ENCODE results near the gene PLTP.
A peak's percentile ranks its signal among the peaks of the same experiment; 100 is the strongest.
"Not testable (repeated sequence)": the region's sequence is repeated elsewhere in the genome, so short reads cannot be mapped to it uniquely, and the experiment has no call there.

Gene PLTP

GRCh38 chr20:45944151-45944964 is 32.4 kb upstream of the PLTP start:
- DNase-seq, result no peak

DNA sequence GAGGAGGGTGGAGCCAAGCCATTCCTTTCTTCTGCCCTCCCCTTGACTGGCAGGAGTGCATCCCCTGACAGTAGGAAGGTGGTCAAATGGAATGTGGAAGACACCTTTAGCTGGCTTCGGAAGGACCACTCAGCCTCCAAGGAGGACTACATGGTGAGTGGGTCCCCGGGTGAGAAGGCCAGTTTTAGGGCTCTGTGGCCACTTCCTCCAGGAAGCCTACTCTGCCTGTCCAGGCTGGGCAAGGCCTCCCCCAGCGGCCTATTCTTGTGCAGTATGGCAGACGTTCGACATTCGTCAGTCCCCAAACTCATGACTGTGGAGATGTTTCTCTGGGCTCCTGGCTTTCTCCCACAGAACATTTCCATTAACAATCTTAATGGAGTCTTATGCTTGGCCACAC is 31.7 kb upstream of the PLTP start:
- DNase-seq, result no peak

DNA sequence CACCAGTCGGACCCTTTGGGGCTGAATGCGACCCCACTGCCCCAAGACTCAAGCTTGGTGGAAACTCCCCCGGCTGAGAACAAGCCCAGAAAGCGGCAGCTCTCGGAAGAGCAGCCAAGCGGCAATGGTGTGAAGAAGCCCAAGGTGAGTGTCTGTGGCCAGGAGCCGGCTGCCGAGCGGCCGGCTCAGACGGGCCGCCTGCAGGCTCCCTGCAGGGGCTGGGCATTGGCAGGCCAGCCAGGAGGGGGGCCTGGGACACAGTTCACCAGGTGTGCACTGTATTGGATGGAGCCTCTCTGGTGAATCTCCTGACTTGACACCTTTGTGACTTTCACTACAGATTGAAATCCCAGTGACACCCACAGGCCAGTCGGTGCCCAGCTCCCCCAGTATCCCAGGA is 28.5 kb upstream of the PLTP start:
- no peak for DNase-seq

DNA sequence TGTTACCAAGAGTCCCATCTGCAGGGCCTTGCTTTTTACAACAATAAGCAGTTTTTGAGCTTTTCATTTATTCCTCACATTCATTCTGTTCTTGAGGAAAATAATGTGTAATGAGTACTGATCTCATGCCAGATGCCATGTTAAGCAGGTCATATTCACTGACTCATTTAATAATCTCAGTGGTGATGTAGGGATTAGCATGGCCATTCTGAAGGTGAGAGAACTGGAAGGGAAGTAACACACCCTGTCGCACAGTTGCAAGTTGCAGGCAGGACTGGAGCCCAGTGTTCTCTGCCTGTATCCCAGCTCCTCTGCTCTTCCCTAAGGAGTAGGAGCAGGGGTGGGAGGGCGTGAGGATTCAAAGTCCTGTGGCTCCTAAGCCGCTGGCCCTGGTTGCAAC is 28.1 kb upstream of the PLTP start:
- no peak for DNase-seq

GRCh38 chr20:45938727-45939438 is 26.9 kb upstream of the PLTP start:
- DNase-seq, result no peak

GRCh38 chr20:45937765-45938164 is 25.8 kb upstream of the PLTP start:
- DNase-seq, result no peak

GRCh38 chr20:45935416-45936046 is 23.6 kb upstream of the PLTP start:
- peak; percentile 34 for DNase-seq

- DNase-seq, result peak; percentile 99
Measured at GRCh38 chr20:45934586-45935415, 22.8 kb upstream of the PLTP start, which contains the start of gene PCIF1. Gene PCIF1 (plus strand): TSS chr20:45934683. CDS start chr20:45939000, 4,317 bp downstream.

GRCh38 chr20:45934046-45934585 is 22.2 kb upstream of the PLTP start:
- peak; percentile 72 for DNase-seq

GRCh38 chr20:45933266-45934045 is 21.5 kb upstream of the PLTP start:
- peak; percentile 76 for DNase-seq

DNA sequence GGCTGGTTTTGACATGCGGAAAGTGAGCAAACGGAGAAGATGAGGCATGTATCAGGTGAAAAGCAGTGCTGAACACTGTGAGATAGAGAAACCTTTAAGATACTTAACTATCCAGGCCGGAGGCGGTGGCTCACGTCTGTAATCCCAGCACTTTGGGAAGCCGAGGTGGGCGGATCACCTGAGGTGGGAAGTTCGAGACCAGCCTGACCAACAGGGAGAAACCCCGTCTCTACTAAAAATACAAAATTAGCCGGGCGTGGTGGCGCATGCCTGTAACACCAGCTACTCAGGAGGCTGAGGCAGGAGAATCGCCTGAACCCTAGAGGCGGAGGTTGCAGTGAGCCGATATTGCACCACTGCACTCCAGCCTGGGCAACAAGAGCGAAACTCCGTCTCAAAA is 19.7 kb upstream of the PLTP start:
- not testable (repeated sequence) for DNase-seq

DNA sequence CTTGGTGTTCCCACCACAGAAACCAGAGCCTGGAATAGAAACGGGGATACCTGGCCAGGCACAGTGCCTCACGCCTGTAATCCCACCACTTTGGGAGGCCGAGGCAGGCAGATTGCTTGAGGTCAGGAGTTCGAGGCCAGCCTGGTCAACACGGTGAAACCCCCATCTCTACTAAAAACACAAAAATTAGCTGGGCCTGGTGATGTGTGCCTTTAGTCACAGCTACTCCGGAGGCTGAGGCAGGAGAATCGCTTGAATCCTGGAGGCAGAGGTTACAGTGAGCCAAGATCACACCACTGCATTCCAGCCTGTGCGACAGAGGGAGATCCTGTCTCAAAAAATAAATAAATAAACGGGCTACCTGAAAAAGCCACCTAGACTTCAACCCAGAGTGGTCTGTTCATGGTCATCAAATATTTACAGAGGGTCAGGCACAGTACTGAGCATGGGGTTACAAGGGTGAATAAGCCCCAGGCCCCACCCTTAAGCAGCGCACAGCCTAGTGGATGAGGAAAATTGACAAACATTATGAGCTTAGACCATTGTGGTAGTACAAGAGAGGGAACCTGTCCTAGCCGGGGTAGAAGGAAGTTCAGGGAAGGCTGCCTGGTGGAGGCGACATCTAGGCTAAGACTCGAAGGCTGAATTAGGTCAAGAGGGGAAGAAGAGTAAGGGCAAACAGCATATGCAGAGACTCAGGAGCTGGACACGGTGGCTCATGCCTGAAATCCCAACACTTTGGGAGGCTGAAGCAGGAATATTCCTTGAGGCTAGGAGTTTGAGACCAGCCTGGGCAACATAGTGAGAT is 15.3 kb upstream of the PLTP start:
- no peak for DNase-seq

DNA sequence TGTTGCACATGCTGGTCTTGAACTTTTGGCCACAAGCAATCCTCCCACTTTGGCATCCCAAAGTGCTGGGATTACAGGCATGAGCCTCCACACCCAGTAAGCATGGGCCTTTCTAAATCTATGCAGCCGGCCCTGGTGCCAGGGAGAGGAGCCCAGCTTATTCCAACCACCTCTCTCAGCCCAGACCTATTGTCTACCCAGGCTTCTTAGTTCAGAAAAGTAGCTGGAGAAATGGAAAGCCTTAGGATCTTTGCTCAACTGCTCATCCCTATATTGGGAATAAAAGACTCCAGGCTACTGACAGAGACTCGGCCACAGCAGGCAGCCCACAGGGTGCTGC is 14.7 kb upstream of the PLTP start:
- no peak for DNase-seq

GRCh38 chr20:45925821-45926506 is 14.0 kb upstream of the PLTP start:
- no peak for DNase-seq

DNA sequence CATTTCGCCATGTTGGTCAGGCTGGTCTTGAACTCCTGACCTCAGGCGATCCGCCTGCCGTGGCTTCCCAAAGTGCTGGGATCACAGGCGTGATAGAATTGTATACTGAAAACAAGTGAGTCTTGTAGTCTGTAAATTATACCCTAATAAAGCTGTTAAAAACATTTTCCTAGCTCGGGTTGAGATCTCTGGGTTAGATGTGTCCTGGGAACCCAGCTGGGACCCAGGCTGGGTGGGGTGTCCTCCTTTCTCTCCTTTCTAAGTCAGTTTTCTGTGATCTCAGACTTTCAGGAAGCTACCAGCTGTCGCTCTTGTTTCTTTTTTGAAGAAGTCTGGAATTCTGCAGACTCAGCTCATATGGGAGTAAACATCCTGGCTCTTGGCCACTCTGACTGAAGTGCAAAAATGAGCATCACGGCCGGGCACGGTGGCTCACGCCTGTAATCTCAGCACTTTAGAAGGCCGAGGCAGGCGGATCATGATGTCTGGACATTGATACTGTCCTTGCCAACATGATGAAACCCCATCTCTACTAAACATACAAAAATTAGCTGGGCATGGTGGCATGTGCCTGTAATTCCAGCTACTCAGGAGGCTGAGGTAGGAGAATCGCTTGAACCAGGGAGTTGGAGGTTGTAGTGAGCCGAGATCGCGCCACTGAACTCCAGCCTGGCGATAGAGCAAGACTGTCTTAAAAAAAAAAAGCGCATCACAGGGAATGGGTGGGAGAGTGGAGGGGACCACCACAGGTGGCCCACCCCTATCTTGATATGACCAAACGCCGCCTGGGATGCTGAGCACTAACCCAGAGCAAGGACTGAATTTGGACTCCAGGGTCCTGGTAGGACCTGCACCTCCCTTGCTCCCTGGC is 12.7 kb upstream of the PLTP start:
- no peak for DNase-seq

DNA sequence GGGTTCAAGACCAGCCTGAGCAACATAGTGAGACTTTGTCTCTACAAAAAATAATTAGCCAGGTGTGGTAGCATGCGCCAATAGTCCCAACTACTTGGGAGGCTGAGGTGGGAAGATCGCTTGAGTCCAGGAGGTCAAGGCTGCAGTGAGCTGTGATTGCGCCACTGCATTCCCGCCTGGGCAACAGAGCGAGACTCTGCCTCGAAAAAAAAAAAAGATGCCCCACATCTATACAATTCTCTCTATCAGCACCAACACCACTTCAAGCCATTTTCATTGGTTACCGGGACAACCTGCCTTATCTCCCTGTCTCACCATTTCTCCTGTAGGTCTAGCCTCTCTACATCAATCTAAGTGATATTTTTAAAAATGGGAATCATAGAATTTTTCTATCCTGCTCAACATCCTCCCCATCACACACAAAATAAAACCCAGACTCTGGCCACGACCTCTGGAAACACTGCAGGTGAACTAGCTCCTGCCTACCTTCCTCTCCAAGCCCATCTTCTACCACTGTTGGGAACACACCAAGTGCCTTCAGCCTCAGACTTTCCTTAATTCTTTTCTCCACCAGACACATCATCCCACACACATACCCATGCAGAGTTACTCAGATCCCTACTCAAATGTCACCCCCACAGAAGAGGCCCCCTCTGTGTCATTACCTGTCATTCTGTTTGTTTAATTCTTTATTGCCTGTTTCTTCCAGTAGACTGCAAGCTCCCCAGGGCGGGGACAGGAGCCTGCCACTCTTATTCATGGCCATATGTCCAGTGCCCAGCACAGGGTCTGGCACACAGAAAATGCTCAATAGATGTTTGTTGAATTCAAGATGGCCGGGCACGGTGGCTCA is 9.6 kb upstream of the PLTP start:
- DNase-seq, result no peak

DNA sequence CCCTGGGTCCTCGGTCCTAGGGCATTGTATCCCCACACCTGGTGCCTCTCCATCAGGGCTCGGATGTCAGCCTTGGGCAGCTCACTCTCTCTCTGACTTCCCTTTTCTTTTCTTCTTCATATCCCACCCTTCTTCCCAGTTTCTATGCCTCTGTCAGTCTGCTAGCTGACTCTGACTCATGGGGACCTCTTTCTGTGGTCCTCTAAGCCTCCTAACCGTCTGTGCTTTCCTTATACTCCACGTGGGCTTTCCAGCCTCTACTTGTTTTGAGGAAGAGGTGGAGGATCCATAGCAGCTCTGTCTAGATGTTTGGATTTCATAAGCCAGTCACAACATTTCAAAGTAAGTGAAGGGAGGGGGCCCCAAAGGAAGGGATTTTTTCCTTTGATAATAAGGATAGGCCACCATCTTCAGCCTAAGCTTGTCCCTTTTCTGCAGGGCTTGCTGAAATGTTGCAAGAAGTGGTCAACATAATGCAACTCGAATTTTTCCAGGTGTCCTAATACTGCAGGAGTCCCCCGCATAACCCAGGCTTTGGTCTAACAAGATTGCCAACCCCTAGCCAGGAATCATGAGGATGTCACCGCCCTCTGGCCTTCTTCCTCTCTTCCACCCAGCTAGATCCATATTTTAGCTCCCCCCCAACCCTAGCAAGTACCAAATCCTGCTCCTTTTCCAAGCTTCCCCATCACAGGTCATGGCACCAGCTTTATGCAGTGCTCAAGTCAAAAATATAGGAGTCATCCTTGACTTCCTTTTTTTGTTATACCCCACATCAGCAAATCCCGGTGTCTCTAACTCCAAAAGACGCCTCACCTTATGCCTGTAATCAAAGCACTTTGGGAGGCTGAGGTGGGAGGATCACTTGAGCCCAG is 8.7 kb upstream of the PLTP start:
- no peak for DNase-seq
